Ovary (tissue), 3 donors: Measurements from ENCODE around the gene ELP4.

Source experiments
- EP300 ChIP-seq: sonication (generic); formaldehyde crosslinking; IDR thresholded peaks from one replicate; pipeline ENCODE4 v1.6.1; 2017; ENCODE audit warnings: antibody characterized with exemption
- POLR2A ChIP-seq: fragments of 450-650 bp; IDR thresholded peaks from one replicate; pipeline ENCODE4 v1.6.1; 2017; ENCODE audit warnings: antibody characterized with exemption, mild to moderate bottlenecking, moderate library complexity
- TF ChIP-seq, protein P1 (sequence below), 3 donors: fragments of 450-650 bp in 2 of 3; fragments of 200-600 bp in 1 of 3; IDR thresholded peaks; one replicate each; pipeline versions ENCODE4 v1.5.1 to v1.8.0; 2016 to 2022; ENCODE audit warnings: antibody characterized with exemption in 3 of 3, mild to moderate bottlenecking in 1 of 3
- donor health status: DM: no; HTN: no; CAD: no.

- TF ChIP-seq, protein P1, sequence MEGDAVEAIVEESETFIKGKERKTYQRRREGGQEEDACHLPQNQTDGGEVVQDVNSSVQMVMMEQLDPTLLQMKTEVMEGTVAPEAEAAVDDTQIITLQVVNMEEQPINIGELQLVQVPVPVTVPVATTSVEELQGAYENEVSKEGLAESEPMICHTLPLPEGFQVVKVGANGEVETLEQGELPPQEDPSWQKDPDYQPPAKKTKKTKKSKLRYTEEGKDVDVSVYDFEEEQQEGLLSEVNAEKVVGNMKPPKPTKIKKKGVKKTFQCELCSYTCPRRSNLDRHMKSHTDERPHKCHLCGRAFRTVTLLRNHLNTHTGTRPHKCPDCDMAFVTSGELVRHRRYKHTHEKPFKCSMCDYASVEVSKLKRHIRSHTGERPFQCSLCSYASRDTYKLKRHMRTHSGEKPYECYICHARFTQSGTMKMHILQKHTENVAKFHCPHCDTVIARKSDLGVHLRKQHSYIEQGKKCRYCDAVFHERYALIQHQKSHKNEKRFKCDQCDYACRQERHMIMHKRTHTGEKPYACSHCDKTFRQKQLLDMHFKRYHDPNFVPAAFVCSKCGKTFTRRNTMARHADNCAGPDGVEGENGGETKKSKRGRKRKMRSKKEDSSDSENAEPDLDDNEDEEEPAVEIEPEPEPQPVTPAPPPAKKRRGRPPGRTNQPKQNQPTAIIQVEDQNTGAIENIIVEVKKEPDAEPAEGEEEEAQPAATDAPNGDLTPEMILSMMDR (IDR thresholded peaks at IDR 0.05): no peak
- TF ChIP-seq EP300: no peak
- no peak for TF ChIP-seq POLR2A
These were observed 304.0 kb downstream of the ELP4 start for GRCh38 chr11:31813391-31814175.
